ENCODE results near the gene HSF4.

- TF ChIP-seq POLR2A (IDR thresholded peaks at IDR 0.05), result no peak
- no peak for TF ChIP-seq CTCF (IDR thresholded peaks at IDR 0.05)
Observed at GRCh38 chr16:67176662-67177061, 12.1 kb downstream of the HSF4 start.

Measured in esophagus squamous epithelium (tissue), 4 donors.